Stimulated activated naive CD8-positive, alpha-beta T cell treated with anti-CD3 and anti-CD28 coated beads, Interleukin-15, Interleukin-2, amounts not matched to agents 100 U/mL and 50 U/mL, for 24 hours (primary cell): Measurements from ENCODE around the gene PSME3.

Experiments
- ATAC-seq: fragments of 150-1000 bp; cut with Tn5 transposase; one replicate; pipeline ENCODE4 v1.10.0; 2021
- DNase-seq: peaks from one replicate; pipeline ENCODE4 v3.0.0; 2021

The PSME3 gene

GRCh38 chr17:42818379-42818778 lies 14.8 kb upstream of the PSME3 start:
- no peak for DNase-seq
- ATAC-seq, result no peak

- DNase-seq, result peak; percentile 80
- peak; percentile 42 for ATAC-seq
Measured at GRCh38 chr17:42819939-42820535, 13.2 kb upstream of the PSME3 start.

- DNase-seq, result no peak
- ATAC-seq, result no peak
Measured at GRCh38 chr17:42821176-42821575, 12.0 kb upstream of the PSME3 start.

- DNase-seq (no peak), ATAC-seq (no peak)
Measured at GRCh38 chr17:42827472-42827871, 5.7 kb upstream of the PSME3 start.

- ATAC-seq (no peak), DNase-seq (no peak)
Measured at GRCh38 chr17:42830971-42831370, 2.2 kb upstream of the PSME3 start.

GRCh38 chr17:42832213-42832933 lies 824 bp upstream of the PSME3 start:
- DNase-seq (no peak), ATAC-seq (peak; percentile 5)

GRCh38 chr17:42833767-42834422 lies 698 bp downstream of the PSME3 start:
- ATAC-seq, result peak; percentile 1
- DNase-seq, result no peak

GRCh38 chr17:42835732-42836131 lies 2.5 kb downstream of the PSME3 start:
- ATAC-seq (no peak), DNase-seq (no peak)

- ATAC-seq, result no peak
Measured at GRCh38 chr17:42841975-42842685, 8.9 kb downstream of the PSME3 start.

GRCh38 chr17:42843358-42843934 lies 10.2 kb downstream of the PSME3 start:
- DNase-seq (no peak), ATAC-seq (no peak)

More at GRCh38 chr17:42841975-42842685, 8.9 kb downstream of the PSME3 start:
- DNase-seq, result no peak

GRCh38 chr17:42844271-42844670 lies 11.1 kb downstream of the PSME3 start, which contains the start of gene AOC2:
Gene AOC2 (plus strand): TSS chr17:42844580. CDS start chr17:42844627, 47 bp downstream.
- ATAC-seq (no peak), DNase-seq (no peak)

- ATAC-seq, result no peak
- DNase-seq, result no peak
Measured at GRCh38 chr17:42844761-42845555, 11.8 kb downstream of the PSME3 start.

GRCh38 chr17:42845556-42845917 lies 12.3 kb downstream of the PSME3 start:
- ATAC-seq (peak; percentile 3), DNase-seq (no peak)

GRCh38 chr17:42845918-42846593 lies 12.9 kb downstream of the PSME3 start:
- ATAC-seq (peak; percentile 88), DNase-seq (peak; percentile 73)

- DNase-seq, result no peak
- ATAC-seq, result no peak
Measured at GRCh38 chr17:42846594-42847280, 13.5 kb downstream of the PSME3 start.

- ATAC-seq, result no peak
Measured at GRCh38 chr17:42848093-42848492, 14.9 kb downstream of the PSME3 start.

GRCh38 chr17:42849031-42849430 lies 15.8 kb downstream of the PSME3 start:
- ATAC-seq (no peak), DNase-seq (no peak)

More at GRCh38 chr17:42848093-42848492, 14.9 kb downstream of the PSME3 start:
- DNase-seq, result no peak

- DNase-seq (no peak), ATAC-seq (no peak)
Measured at GRCh38 chr17:42849451-42850181, 16.4 kb downstream of the PSME3 start.

GRCh38 chr17:42850954-42851353 lies 17.8 kb downstream of the PSME3 start, which contains the start of gene AOC3:
Gene AOC3 (plus strand): TSS chr17:42851199. CDS start chr17:42851344, 145 bp downstream.
- ATAC-seq, result no peak
- DNase-seq, result no peak
